IMR-90 (cell line): ENCODE measurements around the gene NTRK3. TPM values are rescaled to one million over a fixed set of nuclear protein-coding genes. Genes with fewer than 3 reads are reported as not detected.

Experiments used
- ATAC-seq: fragments of 200-7000 bp; cut with Tn5 transposase; 2 replicates; pipeline ENCODE4 v1.9.1; 2020; ENCODE audit warnings: low read depth, mild to moderate bottlenecking, moderate library complexity
- BruUV-seq: library from RNA; stranded (reverse); fragments of 400-500 nt; replicated peaks from 2 replicates; lab custom pipeline; 2021; lab: Mats Ljungman, UMichigan
- CTCF ChIA-PET: fragments of 300-600 bp; formaldehyde crosslinking; extraction: SDS; loops from one replicate; lab custom pipeline; 2021; ENCODE audit warnings: antibody characterized with exemption; lab: Yijun Ruan, JAX
- POLR2A ChIA-PET: fragments of 300-600 bp; sonication (Branson Sonifier 250); formaldehyde crosslinking; loops from one replicate; lab custom pipeline; 2022; ENCODE audit warnings: antibody characterized with exemption; ENCODE audit not compliant: unreplicated experiment; lab: Charles Lee
- DNase-seq: peaks from one replicate; pipeline ENCODE4 v3.0.0; 2013
- H2AFZ ChIP-seq: replicated peaks from 2 replicates; pipeline ENCODE3; 2013; ENCODE audit warnings: low read length, mild to moderate bottlenecking; ENCODE audit not compliant: poor library complexity
- H2AK5ac ChIP-seq: 2 replicates; pipeline ENCODE4 v1.6.1; 2013; ENCODE audit warnings: low read depth, low read length, inconsistent platforms
- H2AK9ac ChIP-seq: replicated peaks from 2 replicates; pipeline ENCODE3; 2013; ENCODE audit warnings: mild to moderate bottlenecking, low read depth, low read length, moderate library complexity; ENCODE audit not compliant: poor library complexity
- H2BK120ac ChIP-seq: 2 replicates; pipeline ENCODE4 v1.6.1; 2013; ENCODE audit warnings: low read depth, low read length, inconsistent platforms
- H2BK15ac ChIP-seq: 3 replicates; pipeline ENCODE4 v1.6.1; 2013; ENCODE audit warnings: low read depth, low read length, inconsistent platforms
- H2BK20ac ChIP-seq: 2 replicates; pipeline ENCODE4 v1.6.1; 2013; ENCODE audit warnings: low read depth, mild to moderate bottlenecking, inconsistent platforms, low read length, moderate library complexity
- H2BK5ac ChIP-seq: 2 replicates; pipeline ENCODE4 v1.6.1; 2013; ENCODE audit warnings: mild to moderate bottlenecking, low read depth, low read length, inconsistent platforms; ENCODE audit not compliant: poor library complexity, severe bottlenecking
- H3K14ac ChIP-seq: replicated peaks from 2 replicates; pipeline ENCODE4 v1.6.1; 2013; ENCODE audit warnings: low read depth, low read length, inconsistent platforms
- H3K18ac ChIP-seq: 2 replicates; pipeline ENCODE4 v1.6.1; 2013; ENCODE audit warnings: low read depth, low read length, control low read depth
- H3K23ac ChIP-seq: 2 replicates; pipeline ENCODE4 v1.6.1; 2013; ENCODE audit warnings: low read depth, low read length, inconsistent platforms
- H3K27ac ChIP-seq: 2 replicates; pipeline ENCODE4 v1.5.1; 2013; ENCODE audit warnings: mild to moderate bottlenecking, control low read depth, low read length; ENCODE audit not compliant: insufficient read depth
- H3K27me3 ChIP-seq: 2 replicates; pipeline ENCODE4 v1.6.1; 2013; ENCODE audit warnings: low read length; ENCODE audit not compliant: control insufficient read depth, insufficient read depth
- H3K36me3 ChIP-seq: 2 replicates; pipeline ENCODE4 v1.6.1; 2013; ENCODE audit warnings: low read length, mixed read lengths; ENCODE audit not compliant: control insufficient read depth, insufficient read depth
- H3K4ac ChIP-seq: 2 replicates; pipeline ENCODE4 v1.6.1; 2013; ENCODE audit warnings: low read depth, low read length, inconsistent platforms
- H3K4me1 ChIP-seq: 2 replicates; pipeline ENCODE4 v1.6.1; 2013; ENCODE audit warnings: low read length, mixed read lengths; ENCODE audit not compliant: control insufficient read depth, insufficient read depth
- H3K4me2 ChIP-seq: 2 replicates; pipeline ENCODE4 v1.6.1; 2013; ENCODE audit warnings: low read depth, mild to moderate bottlenecking, control low read depth, low read length, moderate library complexity
- H3K4me3 ChIP-seq: 2 replicates; pipeline ENCODE4 v1.5.1; 2013; ENCODE audit warnings: low read depth, mild to moderate bottlenecking, control low read depth, low read length, moderate library complexity; ENCODE audit not compliant: insufficient read depth
- H3K56ac ChIP-seq: 2 replicates; pipeline ENCODE4 v1.6.1; 2013; ENCODE audit warnings: low read length, inconsistent platforms; ENCODE audit not compliant: insufficient read depth; ENCODE audit errors: extremely low read depth
- H3K79me1 ChIP-seq, 2 experiments: 2 replicates each; pipeline ENCODE4 v1.6.1; 2013; ENCODE audit warnings: low read length in 2 of 2, inconsistent platforms in 1 of 2, low read depth in 1 of 2
- H3K9ac ChIP-seq: 2 replicates; pipeline ENCODE4 v1.6.1; 2013; ENCODE audit warnings: low read depth, low read length, control low read depth
- H3K9me1 ChIP-seq: 2 replicates; pipeline ENCODE4 v1.6.1; 2013; ENCODE audit warnings: low read length, inconsistent platforms; ENCODE audit not compliant: insufficient read depth
- H3K9me3 ChIP-seq: 2 replicates; pipeline ENCODE4 v1.6.1; 2013; ENCODE audit warnings: low read length; ENCODE audit not compliant: control insufficient read depth, insufficient read depth
- H4K20me1 ChIP-seq: 2 replicates; pipeline ENCODE4 v1.6.1; 2013; ENCODE audit warnings: low read length, inconsistent platforms; ENCODE audit not compliant: insufficient read depth
- H4K5ac ChIP-seq: 2 replicates; pipeline ENCODE4 v1.6.1; 2013; ENCODE audit warnings: mild to moderate bottlenecking, low read depth, low read length, control low read depth
- H4K8ac ChIP-seq, 2 experiments: 2 replicates each; pipeline ENCODE4 v1.6.1; 2013; ENCODE audit warnings: low read depth in 2 of 2, low read length in 2 of 2, control low read depth in 1 of 2, inconsistent platforms in 1 of 2
- H4K91ac ChIP-seq: 2 replicates; pipeline ENCODE4 v1.6.1; 2013; ENCODE audit warnings: low read depth, low read length, inconsistent platforms; ENCODE audit not compliant: insufficient read depth
- BHLHE40 ChIP-seq: fragments of 150-350 bp; IDR thresholded peaks from 2 replicates; pipeline ENCODE4 v1.6.1; 2016; ENCODE audit warnings: mild to moderate bottlenecking, low read depth, low read length
- CEBPB ChIP-seq: IDR thresholded peaks from 2 replicates; pipeline ENCODE4 v1.6.1; 2012; ENCODE audit warnings: low read depth, low read length, improper control_type of control experiment
- CHD1 ChIP-seq: IDR thresholded peaks from 2 replicates; pipeline ENCODE4 v1.6.1; 2012; ENCODE audit warnings: low read depth, low read length, improper control_type of control experiment
- FOS ChIP-seq: fragments of 150-350 bp; IDR thresholded peaks from 2 replicates; pipeline ENCODE4 v1.6.1; 2016; ENCODE audit warnings: low read depth, low read length
- MAFK ChIP-seq: IDR thresholded peaks from 2 replicates; pipeline ENCODE4 v1.6.1; 2012; ENCODE audit warnings: low read depth, low read length, improper control_type of control experiment
- MAZ ChIP-seq: IDR thresholded peaks from 2 replicates; pipeline ENCODE4 v1.6.1; 2012; ENCODE audit warnings: low read depth, mild to moderate bottlenecking, low read length, improper control_type of control experiment, moderate library complexity, borderline replicate concordance
- MXI1 ChIP-seq: IDR thresholded peaks from 2 replicates; pipeline ENCODE4 v1.6.1; 2012; ENCODE audit warnings: low read depth, mild to moderate bottlenecking, low read length, moderate library complexity, borderline replicate concordance
- NFE2L2 ChIP-seq: fragments of 150-350 bp; IDR thresholded peaks from 2 replicates; pipeline ENCODE4 v1.6.1; 2016; ENCODE audit warnings: low read depth, mild to moderate bottlenecking, low read length
- POLR2A ChIP-seq: IDR thresholded peaks from 2 replicates; pipeline ENCODE4 v1.6.1; 2012; ENCODE audit warnings: mild to moderate bottlenecking, low read depth, low read length
- RAD21 ChIP-seq: IDR thresholded peaks from 2 replicates; pipeline ENCODE4 v1.6.1; 2012; ENCODE audit warnings: low read length, improper control_type of control experiment
- RCOR1 ChIP-seq: IDR thresholded peaks from 2 replicates; pipeline ENCODE4 v1.6.1; 2012; ENCODE audit warnings: mild to moderate bottlenecking, low read length, improper control_type of control experiment; ENCODE audit not compliant: insufficient replicate concordance
- RFX5 ChIP-seq: IDR thresholded peaks from 2 replicates; pipeline ENCODE4 v1.8.0; 2012; ENCODE audit warnings: low read depth, mild to moderate bottlenecking, low read length, moderate library complexity
- SMC3 ChIP-seq: fragments of 150-350 bp; IDR thresholded peaks from 2 replicates; pipeline ENCODE4 v1.6.1; 2016; ENCODE audit warnings: low read depth, mild to moderate bottlenecking, antibody characterized with exemption, low read length, moderate library complexity
- WGBS, 2 experiments: methylation state at CpG; one replicate each; pipeline versions ENCODE4 v1.1.5 to v1.1.7; 2013; ENCODE audit warnings: missing lambda C conversion rate in 2 of 2; ENCODE audit not compliant: insufficient read length in 1 of 2; ENCODE audit errors: extremely low coverage in 2 of 2; 5-methylcytosine and 5-hydroxymethylcytosine counted together
- dilution Hi-C: fragments of 300-500 bp; cut with HindIII; formaldehyde crosslinking; loops from one replicate; pipeline ENCODE4 v1.14.3; 2018; ENCODE audit warnings: low sequenced_read_pairs; ENCODE audit not compliant: unreplicated experiment
- in situ Hi-C: fragments of 300-500 bp; cut with MboI; formaldehyde crosslinking; loops from 3 replicates; pipeline ENCODE4 v1.14.3; 2019; ENCODE audit warnings: low sequenced_read_pairs, inconsistent platforms, mixed read lengths
- intact Hi-C: fragments of 100-400 bp; cut with micrococcal nuclease; formaldehyde crosslinking; loops from 2 replicates; pipeline ENCODE4 v1.10.0; 2022
- polyA plus RNA-seq, 3 experiments: library from polyadenylated mRNA; depleted of rRNA; stranded (reverse); fragments of >200 nt; gene quantifications; 2 replicates each; pipeline ENCODE4 v1.2.3, GENCODE V29; 2012; ENCODE audit warnings: low replicate concordance in 1 of 3
- total RNA-seq: library from RNA; depleted of rRNA; stranded (reverse); fragments of >200 nt; gene quantifications from 2 replicates; pipeline ENCODE4 v1.2.3, GENCODE V29; 2012
- TF ChIP-seq, protein P1 (sequence below): conservative IDR thresholded peaks from 2 replicates; pipeline ENCODE4 v1.5.1; 2012; ENCODE audit warnings: mild to moderate bottlenecking, low read depth, low read length, improper control_type of control experiment
- TF ChIP-seq, protein P2 (sequence below): fragments of 150-350 bp; IDR thresholded peaks from 2 replicates; pipeline ENCODE4 v1.6.1; 2017; ENCODE audit warnings: mild to moderate bottlenecking, antibody characterized with exemption, low read length, low read depth
- TF ChIP-seq, protein P3 (sequence below): fragments of 150-350 bp; IDR thresholded peaks from 2 replicates; pipeline ENCODE4 v1.6.1; 2016; ENCODE audit warnings: low read depth, mild to moderate bottlenecking, low read length, moderate library complexity, borderline replicate concordance

The NTRK3 gene
- total and polyA plus RNA-seq, 2 of the 4 experiments (the other 2 are of a cell fraction), result under 0.01 to 0.15 TPM

DNA sequence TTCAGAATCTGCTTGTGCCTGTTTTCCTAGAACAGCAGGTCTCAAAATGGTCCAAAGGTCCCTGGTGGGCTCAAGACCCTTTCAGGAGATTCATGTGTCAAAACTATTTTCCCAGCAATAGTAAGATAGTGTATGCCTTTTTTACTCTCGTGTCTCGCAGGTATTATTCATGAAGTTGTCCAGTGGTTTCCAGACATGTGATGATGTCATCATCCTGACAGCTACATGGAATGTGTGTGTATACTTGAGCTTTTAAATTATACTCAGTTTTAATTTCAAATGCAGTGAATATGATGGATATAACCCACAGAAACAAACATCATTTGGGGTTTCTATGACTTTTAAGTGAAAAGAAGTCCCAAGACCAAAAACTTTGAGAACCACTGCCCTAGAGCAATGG, 288.6 kb downstream of the NTRK3 start:
- TF ChIP-seq BHLHE40, result no peak
- TF ChIP-seq, protein P1, sequence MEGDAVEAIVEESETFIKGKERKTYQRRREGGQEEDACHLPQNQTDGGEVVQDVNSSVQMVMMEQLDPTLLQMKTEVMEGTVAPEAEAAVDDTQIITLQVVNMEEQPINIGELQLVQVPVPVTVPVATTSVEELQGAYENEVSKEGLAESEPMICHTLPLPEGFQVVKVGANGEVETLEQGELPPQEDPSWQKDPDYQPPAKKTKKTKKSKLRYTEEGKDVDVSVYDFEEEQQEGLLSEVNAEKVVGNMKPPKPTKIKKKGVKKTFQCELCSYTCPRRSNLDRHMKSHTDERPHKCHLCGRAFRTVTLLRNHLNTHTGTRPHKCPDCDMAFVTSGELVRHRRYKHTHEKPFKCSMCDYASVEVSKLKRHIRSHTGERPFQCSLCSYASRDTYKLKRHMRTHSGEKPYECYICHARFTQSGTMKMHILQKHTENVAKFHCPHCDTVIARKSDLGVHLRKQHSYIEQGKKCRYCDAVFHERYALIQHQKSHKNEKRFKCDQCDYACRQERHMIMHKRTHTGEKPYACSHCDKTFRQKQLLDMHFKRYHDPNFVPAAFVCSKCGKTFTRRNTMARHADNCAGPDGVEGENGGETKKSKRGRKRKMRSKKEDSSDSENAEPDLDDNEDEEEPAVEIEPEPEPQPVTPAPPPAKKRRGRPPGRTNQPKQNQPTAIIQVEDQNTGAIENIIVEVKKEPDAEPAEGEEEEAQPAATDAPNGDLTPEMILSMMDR, result no peak
- TF ChIP-seq, protein P2, sequence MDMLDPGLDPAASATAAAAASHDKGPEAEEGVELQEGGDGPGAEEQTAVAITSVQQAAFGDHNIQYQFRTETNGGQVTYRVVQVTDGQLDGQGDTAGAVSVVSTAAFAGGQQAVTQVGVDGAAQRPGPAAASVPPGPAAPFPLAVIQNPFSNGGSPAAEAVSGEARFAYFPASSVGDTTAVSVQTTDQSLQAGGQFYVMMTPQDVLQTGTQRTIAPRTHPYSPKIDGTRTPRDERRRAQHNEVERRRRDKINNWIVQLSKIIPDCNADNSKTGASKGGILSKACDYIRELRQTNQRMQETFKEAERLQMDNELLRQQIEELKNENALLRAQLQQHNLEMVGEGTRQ, result no peak
- no peak for TF ChIP-seq RAD21
- TF ChIP-seq CHD1, result no peak
- no peak for TF ChIP-seq RFX5
- TF ChIP-seq SMC3, result no peak
- no peak for TF ChIP-seq MAFK
- no peak for TF ChIP-seq POLR2A
- no peak for TF ChIP-seq FOS
- no peak for TF ChIP-seq RCOR1
- no peak for TF ChIP-seq CEBPB
- no peak for TF ChIP-seq MXI1
- no peak for TF ChIP-seq MAZ
- TF ChIP-seq, protein P3, sequence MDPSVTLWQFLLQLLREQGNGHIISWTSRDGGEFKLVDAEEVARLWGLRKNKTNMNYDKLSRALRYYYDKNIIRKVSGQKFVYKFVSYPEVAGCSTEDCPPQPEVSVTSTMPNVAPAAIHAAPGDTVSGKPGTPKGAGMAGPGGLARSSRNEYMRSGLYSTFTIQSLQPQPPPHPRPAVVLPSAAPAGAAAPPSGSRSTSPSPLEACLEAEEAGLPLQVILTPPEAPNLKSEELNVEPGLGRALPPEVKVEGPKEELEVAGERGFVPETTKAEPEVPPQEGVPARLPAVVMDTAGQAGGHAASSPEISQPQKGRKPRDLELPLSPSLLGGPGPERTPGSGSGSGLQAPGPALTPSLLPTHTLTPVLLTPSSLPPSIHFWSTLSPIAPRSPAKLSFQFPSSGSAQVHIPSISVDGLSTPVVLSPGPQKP, result no peak
- TF ChIP-seq NFE2L2, result no peak
- Histone ChIP-seq H2AFZ (no peak overlapping the region), H3K9ac (no peak overlapping the region), H3K56ac (no peak overlapping the region), H4K91ac (no peak overlapping the region), H3K4me2 (no peak overlapping the region), H3K36me3 (no peaks in the 10 kb centered on the region), H2BK15ac (no peak overlapping the region), H2AK9ac (no peak overlapping the region), H3K23ac (no peak overlapping the region), H3K9me1 (no peaks in the 10 kb centered on the region), H3K79me1 (no peaks in the 10 kb centered on the region), H2BK20ac (no peak overlapping the region), H4K20me1 (no peaks in the 10 kb centered on the region), H4K8ac (no peak overlapping the region), H4K5ac (no peak overlapping the region), H3K18ac (no peak overlapping the region), H3K4me1 (no peaks in the 10 kb centered on the region), H2BK120ac (no peak overlapping the region), H3K4ac (no peak overlapping the region), H3K27ac (no peak overlapping the region), H3K14ac (no peak overlapping the region), H3K9me3 (peaks cover 11% of the 10 kb centered on the region), H2AK5ac (no peak overlapping the region), H3K4me3 (no peak overlapping the region), H3K27me3 (no peaks in the 10 kb centered on the region), H2BK5ac (no peak overlapping the region)
- no CpG with 5 or more reads among the region's 2 CpGs for WGBS, 2 experiments
- no TSS peak for BruUV-seq
- no peak for DNase-seq
- POLR2A ChIA-PET, result no interaction called here
- intact Hi-C loops (no loop called here), dilution Hi-C loops (no loop called here), in situ Hi-C loops (no loop called here)
- CTCF ChIA-PET, result no interaction called here
- no peak for ATAC-seq
